Stimulated activated CD4-positive, alpha-beta T cell treated with anti-CD3 and anti-CD28 coated beads, Interleukin-1b, Interleukin-23, amount 100 ng/mL, for 24 hours (primary cell): ENCODE data around the gene ACTBL2.
A peak's percentile ranks its signal among the peaks of the same experiment; 100 is the strongest.
"Not testable (repeated sequence)": the region's sequence is repeated elsewhere in the genome, so short reads cannot be mapped to it uniquely, and the experiment has no call there.

Experiments used
- DNase-seq, 4 experiments: peaks; one replicate each; pipeline ENCODE4 v3.0.0-alpha.2; 2020; ENCODE audit warnings: low read depth in 4 of 4, low spot score in 1 of 4

The ACTBL2 gene

DNA sequence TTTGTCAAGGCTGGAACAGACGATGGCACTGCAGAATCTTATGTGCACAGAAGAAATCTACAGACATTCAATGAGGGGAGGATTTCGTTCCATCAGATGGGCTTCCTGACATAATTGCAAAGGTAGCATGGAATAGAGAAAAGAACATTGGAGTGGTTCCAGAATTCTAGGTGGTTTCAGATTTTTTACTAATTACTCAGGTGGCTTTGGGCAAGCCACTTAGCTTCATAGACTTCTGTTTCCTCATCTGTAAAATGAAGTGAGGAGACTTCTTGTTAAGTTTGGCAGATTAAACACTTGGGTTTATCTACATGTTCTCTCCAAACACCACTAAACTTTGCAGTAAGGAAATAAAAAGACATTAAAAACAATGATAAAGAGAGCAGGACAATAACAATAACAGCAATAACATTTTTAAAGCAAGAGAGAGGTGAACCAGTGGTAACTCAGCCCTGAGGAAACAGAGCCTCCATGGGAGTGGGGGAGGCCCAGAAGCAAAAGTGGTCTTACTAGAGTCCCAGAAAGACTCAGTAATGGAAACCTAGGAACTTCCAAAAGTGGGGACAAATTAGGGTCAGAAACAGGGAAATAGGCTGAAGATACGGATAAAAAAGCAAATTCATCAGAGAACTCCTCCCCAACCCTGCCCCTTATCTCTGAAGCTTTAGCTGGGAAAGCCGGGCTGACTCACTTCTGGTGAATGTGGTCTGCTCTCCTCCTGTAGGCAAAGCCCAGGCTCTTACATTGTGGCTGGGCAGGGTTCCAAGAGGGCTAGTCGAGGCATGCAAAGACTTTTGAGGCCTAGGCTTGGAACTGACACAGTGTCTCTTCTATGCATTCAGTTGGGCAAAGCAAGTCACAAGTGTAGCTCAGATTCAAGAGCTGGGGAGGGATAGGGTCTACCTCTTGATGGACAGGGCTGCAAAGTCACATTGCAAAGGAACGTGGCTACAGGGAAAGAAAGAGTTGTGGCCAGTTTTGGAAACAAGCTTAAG is 11.8 kb upstream of the ACTBL2 start:
- peak in 3 of 4 experiments; percentile 9 to 61 (median 37) for DNase-seq

DNA sequence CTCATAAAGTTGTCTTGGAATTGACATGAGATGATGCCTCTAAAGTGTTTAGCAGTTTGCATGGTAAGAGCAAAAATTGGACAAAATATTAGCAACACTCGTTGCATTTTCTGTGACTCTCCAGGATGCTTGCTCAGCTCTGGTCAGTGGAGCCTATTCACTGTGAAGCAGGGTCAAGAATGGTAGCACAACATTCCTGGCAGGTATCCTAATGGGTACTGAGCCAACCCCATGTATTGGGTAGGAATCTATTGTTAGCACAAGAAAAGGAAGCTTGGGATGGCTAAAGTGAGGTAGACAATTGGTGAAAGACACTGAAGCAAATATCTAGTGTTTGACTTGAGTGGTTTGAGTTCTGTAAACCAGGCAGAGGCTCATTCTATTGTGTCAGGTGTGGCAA is 10.4 kb upstream of the ACTBL2 start:
- no peak for DNase-seq

DNA sequence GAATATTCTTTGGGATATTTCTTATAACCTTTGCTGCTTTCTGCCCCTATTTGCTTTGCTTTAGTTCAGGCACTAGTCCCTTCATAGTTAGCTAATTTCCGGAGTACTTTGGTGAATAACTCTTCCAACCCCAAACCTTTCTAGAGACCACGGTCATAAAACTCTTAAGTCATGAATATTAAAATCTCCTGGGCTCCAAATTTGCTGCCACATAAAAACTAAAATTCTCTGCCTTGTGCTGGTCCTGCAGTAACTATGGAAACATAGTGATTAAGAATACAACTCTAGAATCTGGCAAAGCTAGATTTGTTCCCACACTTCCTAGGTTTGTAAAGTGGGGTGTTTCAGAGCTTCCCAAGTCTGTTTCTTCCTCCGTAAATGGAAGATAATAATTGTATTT is 10.0 kb upstream of the ACTBL2 start:
- no peak for DNase-seq

DNA sequence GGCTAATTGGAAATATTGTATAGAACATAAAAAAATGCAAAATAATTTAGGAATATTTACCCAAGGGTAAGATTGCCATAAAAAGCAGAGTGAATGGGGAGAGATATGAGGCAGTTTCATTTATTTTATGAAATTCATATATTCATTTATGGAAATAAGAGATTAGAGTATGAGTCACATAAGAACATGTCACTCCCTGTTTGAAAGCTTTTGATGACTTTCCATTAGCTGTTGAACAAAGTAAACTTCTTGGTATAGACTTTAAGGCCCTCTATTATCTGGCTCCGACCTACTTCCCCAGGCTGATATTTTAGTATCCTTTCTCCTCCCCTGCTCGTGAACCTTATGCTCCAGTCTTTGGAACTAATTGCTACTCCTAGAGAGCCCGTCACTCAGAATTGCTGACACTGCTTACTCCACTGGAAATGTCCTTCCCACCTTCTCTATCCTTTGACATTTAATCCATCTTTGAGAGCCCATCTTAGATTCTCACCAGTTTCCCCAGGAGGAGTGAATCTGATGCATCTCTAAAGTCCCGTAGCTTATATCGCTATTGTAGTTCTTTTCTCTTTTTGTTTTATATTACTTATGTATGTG is 8.9 kb upstream of the ACTBL2 start:
- DNase-seq = no peak

DNA sequence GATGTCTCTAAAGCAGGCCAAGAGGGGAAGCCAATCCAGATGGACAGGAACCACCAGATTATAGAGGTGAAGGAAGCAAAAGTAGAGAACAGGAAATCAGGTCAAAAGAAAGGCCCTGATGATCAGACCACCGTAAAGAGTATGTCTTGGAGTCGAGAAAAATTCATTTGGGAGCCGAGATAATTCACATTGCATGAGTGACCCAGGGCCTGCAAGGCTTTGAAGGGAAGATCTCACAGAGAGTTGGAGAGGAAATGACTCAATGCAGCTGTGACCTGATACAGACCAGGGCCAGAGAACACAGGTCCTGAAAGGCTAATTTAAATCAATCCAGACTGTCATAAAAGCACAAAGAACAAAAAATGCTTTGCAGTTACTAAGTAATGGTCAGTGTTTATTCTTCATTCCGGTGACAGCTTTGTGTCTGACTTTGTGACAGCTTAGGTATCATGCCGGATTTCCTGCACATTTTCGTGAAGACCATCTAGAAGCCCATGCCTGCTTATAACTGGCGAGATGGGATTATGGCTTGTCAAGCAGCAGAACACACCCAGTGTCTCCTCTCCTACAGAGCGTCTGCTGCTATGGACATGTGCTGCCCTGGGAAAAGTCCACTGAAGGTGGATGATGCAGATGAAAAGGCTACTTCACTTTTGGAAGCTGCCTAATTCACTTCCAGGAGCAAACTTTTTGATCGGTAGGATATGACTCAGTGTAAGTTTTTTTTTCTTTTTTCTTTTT is 5.8 kb upstream of the ACTBL2 start:
- DNase-seq = no peak

DNA sequence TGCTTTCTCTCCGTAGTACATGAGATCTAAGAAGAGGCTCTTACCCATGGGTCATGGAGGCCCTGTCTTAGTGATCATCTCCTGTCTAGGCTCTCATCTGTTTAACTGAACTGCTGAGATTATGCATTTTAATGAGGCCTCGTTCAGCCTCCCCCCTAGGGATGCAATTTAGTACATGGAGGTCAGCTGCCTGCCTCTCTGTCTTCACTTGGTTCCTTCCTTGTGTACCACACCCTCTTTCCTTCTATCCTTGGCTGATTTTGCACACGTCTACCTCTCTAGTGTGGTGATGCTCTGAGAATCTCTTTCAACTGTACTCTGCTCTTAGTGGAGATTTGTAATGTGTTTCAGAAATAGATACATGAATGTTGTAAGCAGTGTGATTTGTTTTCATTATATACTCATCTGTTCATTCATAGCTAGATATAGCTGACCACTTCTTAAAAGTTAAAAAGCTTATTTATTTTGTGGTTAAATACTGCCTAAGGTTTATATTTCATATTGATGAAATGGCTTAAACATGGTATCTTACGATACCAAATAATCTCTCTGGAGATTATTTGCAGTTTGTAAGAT is 3.5 kb upstream of the ACTBL2 start:
- DNase-seq = no peak

DNA sequence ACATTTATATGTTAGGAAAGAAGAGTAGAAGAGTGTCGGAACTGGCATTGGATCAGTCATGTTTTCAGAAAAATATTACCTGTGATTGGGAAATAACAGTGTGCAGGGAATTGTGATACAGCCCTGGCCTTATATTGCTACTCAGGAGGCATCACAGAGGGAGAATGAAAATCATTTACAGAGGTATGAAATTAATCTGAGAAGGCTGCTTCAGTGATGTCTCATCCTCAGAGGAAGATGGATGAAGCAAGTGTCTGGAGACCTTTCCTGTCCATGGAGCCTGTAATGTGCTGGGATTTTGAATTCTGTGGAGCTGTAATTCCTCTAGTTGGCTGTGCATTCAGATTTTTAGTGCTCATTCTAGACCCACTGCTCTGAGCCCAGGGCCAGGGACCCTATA is 3.8 kb downstream of the ACTBL2 start:
- DNase-seq = no peak

DNA sequence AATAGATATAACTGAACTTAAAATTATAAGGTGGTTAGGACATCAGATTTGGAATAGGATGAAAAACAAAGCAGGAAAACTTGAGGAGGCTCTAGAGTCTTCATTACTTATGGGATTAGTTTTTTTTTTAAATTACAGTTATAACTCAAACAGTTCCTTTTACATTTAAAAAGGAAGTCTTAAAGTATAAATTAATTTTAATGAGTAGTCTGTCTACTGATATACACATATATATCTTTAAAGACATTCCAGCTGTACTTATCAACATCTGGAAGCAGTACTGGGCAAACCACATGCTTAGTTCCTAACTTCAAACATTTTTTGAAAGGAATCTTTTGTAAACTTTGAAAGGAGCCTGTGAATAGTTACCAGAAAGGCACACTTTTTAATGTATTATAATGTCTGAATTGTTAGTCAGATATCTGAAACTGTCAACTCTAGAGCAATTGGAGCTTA is 6.0 kb downstream of the ACTBL2 start:
- DNase-seq = no peak

DNA sequence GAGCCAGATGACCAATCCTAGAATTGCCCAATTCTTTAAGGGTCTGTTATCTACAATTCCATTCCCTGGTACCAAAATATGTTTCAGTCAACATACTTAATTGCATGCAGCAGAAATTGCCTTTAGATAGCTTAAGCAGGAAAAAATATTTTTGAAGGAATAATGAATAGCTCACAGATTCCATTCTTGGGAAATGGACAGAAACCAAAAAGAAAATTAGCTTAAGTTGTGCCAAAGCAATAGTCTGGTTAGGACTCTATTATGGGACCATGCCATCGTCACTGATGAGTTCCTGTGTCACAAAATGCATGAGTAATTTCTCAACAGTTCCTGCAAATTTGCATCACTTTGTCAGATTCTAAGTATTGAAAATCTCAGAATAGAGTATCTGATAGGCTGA is 12.3 kb downstream of the ACTBL2 start:
- no peak for DNase-seq

DNA sequence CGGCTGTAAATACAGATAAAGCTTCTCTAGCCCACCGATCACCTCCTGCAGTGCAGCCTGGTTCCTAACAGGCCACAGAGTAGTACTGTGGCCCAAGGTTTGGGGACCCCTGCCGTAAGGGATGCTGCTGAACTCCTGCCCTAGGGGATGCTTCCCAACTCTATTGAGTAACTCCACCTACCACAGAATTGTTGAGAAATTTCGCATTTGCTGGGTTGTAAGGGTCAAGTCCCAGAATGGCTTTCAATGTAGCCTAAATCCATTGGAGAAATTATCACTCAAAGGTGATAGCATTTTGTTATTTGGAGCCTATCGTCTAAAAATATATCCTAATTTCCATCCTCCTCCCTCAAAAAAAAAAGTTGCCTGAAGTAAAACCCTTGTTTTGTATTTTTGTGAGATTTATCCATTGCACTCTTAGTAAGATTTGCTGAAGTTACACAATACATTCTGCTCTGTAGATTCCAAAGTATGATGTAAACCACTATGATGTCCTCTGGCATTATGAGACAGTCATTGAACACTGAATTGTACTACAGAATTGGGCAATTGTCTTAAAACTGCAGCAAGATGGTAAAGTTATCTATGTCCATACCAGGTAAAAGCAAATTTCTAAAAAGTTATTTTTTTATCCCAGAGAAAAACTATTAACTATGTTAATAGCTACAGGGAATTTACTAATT is 14.0 kb downstream of the ACTBL2 start:
- DNase-seq = no peak

DNA sequence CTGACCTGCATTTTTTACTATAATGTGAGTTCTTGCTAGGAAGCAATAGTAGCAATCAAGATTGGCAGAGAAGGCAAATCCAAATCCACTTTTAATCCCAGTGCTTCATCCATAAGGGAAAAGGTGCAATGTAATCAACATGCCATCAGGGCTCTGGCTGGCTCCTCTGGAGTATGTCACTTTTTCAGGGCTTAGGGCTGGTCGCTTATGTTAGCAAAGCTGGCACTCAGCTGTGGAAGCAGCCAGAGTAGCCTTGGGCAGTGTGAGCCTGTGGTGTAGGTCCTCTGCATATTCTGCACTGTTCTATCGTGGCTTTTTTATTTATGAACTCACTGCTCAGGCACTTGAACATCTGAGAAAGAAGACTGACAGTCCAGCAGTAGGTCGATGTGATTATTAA is 16.1 kb downstream of the ACTBL2 start:
- no peak for DNase-seq

DNA sequence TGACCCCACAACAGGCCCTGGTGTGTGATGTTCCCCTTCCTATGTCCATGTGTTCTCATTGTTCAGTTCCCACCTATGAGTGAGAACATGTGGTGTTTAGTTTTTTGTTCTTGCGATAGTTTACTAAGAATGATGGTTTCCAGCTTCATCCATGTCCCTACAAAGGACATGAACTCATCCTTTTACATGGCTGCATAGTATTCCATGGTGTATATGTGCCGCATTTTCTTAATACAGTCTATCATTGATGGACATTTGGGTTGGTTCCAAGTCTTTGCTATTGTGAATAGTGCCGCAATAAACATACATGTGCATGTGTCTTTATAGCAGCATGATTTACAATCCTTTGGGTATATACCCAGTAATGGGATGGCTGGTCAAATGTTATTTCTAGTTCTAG is 22.6 kb downstream of the ACTBL2 start:
- DNase-seq = not testable (repeated sequence)

DNA sequence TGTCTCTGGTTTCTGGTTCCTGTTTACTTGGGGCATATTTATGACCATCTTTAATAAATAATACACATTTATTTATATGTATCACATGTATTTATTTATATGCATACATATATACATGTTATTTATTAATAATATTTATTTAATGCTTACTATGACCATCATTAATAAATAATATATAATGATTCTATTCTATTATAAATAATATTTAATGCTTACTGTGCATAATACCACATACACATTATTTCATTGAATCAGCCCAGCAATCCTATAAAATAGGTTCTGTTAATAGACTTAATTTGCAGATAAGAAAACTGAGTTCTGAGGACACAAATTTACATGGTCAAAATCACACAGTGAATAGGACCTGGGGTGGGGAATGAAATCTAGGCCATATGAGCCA is 24.2 kb downstream of the ACTBL2 start:
- no peak for DNase-seq

DNA sequence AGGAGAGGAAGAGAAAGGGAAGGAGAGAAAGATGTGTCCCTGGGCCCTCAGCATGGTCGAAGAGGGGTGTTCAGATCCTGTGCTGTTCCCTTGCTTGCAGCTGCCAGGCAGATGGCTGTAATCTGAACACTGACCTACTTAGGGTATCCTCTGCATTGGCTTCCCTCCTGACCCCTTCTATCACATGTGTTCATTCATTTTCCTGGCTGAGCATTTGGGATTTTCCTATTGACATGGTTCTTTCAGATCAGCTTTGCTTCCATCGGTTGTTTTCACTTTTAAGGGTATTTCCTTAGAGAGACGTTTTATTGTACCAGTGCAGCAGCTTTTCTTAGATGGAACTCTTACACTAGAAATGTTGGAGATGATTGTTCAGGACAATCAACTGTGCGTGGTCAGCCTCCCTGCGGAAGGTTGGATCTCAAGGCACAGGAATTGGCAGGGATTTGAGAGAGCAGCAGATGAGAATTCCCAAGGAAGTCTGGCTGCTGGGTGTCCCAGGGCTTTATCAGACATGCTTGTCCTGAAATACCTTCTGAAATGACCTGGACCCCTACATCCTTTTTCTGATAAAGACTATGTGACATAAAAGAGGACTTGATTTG is 26.0 kb downstream of the ACTBL2 start:
- DNase-seq = no peak

DNA sequence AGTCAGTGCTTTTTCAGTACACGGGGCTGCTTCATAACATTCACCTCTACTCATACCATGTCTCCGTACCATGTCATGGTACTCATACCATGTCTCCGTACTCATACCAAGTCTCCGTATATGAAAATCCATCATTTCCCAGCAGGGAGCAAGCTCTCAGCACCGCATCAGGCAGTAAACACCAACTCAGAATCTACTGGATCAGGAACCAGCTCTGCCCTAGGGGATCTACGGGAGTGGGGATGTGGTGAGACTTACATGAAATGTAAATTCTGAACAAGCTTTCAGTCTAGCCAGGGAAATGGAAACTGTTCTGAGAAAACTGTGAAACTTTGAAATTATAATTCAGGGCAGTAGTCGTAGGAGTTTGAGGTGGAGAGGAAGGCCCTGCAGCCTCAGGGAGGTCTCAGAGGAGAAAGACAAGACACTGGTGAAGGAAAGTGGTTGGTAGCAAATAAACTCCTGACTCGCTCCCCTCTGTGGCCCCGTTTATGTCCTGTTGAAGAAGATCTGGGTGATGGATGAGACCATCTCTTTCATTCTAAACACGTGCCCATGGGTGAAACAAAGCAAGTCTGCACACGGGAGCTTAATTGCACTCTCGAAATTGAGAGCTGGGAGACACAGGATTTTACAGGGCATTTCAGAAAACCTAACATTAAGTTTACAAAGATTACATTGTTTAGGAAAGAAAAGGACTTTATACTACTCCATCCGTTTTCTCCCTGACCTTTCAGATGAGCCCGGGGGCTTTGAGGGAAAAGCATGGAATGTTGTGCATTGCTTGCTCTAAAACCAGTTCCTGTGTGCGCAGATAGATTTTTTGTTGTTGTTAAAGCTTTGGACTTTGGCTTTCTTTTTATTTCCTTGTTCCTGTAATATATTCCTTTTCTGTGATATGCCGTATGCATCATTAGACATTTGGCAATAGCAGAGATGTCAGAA is 26.8 kb downstream of the ACTBL2 start:
- no peak for DNase-seq

DNA sequence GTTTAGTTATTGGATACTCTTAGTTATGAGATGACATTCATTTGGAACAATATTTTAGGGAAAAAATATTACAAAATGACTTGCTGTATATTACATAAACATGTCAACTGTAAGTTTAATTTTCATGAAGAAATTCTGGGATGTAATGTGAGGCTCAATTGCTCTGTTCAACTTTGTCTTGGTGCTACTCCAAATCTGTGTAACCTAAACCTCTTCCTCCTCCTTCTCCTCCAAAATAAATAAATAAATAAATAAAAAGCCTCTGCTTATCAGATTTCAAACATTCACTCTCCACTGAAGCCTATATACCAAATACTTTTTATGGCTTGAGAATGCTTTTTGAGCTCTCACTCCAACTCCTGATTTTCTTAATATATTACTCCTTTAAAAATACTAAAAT is 27.7 kb downstream of the ACTBL2 start:
- DNase-seq = no peak

DNA sequence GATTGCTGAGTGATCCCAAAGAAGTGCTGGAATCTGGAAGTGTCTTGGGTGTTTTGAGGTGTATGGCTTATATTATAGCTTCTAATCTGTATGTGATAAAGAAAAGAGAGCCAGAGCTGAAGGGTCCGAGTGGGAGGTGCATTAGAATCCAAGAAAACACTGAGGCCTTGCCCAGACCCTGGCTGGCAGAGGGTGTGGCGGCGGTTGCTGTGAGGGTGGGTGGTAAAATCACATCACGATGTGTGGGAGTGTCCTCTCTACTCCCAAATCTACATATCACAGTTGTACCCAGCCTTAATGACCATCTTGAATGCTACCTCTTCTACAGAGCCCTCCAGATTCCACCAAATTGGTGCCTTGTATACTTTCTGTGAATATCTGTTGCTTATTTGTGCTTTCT is 28.9 kb downstream of the ACTBL2 start:
- no peak for DNase-seq

DNA sequence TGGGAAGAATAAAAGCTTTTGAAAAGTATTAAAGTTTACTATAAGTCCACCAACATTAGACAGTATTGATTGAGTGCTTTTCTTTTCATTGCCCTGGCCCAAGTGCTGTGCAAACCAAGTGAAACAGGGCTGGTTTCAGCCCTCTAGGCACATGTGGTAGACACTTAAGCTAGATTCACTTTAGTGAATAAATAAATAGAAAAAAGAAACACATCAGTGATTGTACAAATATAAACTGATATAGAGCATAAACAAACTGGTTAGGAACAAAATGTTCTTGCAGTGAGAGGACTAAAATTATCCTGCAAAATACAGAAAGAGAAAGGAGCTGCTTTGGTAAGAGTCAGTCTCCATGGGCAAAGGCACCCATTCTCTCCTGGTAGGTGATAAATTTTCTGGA is 29.7 kb downstream of the ACTBL2 start:
- DNase-seq = no peak
